Parathyroid adenoma (tissue), 2 donors: ENCODE results near the gene OR2H2.

ENCODE experiments used
- H2AFZ ChIP-seq: fragments of 300-600 bp; sonication (generic); one replicate; pipeline ENCODE4 v1.7.0; 2017; ENCODE audit warnings: antibody characterized with exemption, mild to moderate bottlenecking
- H3K27ac ChIP-seq: fragments of 300-600 bp; sonication (generic); one replicate; pipeline ENCODE4 v1.7.0; 2017
- H3K27me3 ChIP-seq: fragments of 300-600 bp; sonication (generic); one replicate; pipeline ENCODE4 v1.7.0; 2017; ENCODE audit warnings: low read length; ENCODE audit not compliant: control insufficient read depth, insufficient read depth
- H3K36me3 ChIP-seq: fragments of 300-600 bp; sonication (generic); one replicate; pipeline ENCODE4 v1.7.0; 2017; ENCODE audit warnings: low read length; ENCODE audit not compliant: control insufficient read depth, insufficient read depth
- H3K4me1 ChIP-seq: fragments of 300-600 bp; sonication (generic); one replicate; pipeline ENCODE4 v1.7.0; 2017; ENCODE audit warnings: control low read depth
- H3K4me2 ChIP-seq: fragments of 300-600 bp; sonication (generic); one replicate; pipeline ENCODE4 v1.7.0; 2017; ENCODE audit warnings: low read length
- H3K4me3 ChIP-seq: fragments of 300-600 bp; sonication (generic); one replicate; pipeline ENCODE4 v1.7.0; 2017; ENCODE audit warnings: low read depth, low read length
- H3K79me2 ChIP-seq: fragments of 300-600 bp; sonication (generic); one replicate; pipeline ENCODE4 v1.7.0; 2017; ENCODE audit warnings: control low read depth
- H3K9ac ChIP-seq: fragments of 300-600 bp; sonication (generic); one replicate; pipeline ENCODE4 v1.7.0; 2017; ENCODE audit warnings: mild to moderate bottlenecking
- H3K9me3 ChIP-seq: fragments of 300-600 bp; sonication (generic); one replicate; pipeline ENCODE4 v1.7.0; 2017; ENCODE audit warnings: low read length; ENCODE audit not compliant: control insufficient read depth
- CTCF ChIP-seq: fragments of 300-600 bp; sonication (generic); IDR thresholded peaks from one replicate; pipeline ENCODE4 v1.7.0; 2017; ENCODE audit warnings: antibody characterized with exemption, mild to moderate bottlenecking
- donor health status: primary hyperparathyroidism.

OR2H2 gene

GRCh38 chr6:29559524-29560287, 25.2 kb upstream of the OR2H2 start, which contains the start of gene UBD:
Gene UBD (minus strand): TSS chr6:29559732. CDS start chr6:29559701, 31 bp downstream.
- no peak for TF ChIP-seq CTCF
- H3K79me2 ChIP-seq: no peaks in the 10 kb centered on the region
- no peak within 1 kb of the TSS for H3K9ac ChIP-seq
- no peaks in the 10 kb centered on the region for H3K4me1 ChIP-seq
- H3K4me3 ChIP-seq: no peak within 1 kb of the TSS
- H3K4me2 ChIP-seq: no peak within 1 kb of the TSS
- no peak within 1 kb of the TSS for H3K27ac ChIP-seq
- peaks cover 5% of the 10 kb centered on the region for H3K27me3 ChIP-seq
- no peak within 1 kb of the TSS for H2AFZ ChIP-seq
- no peaks in the 10 kb centered on the region for H3K9me3 ChIP-seq
- no peaks in the 10 kb centered on the region for H3K36me3 ChIP-seq

GRCh38 chr6:29561091-29561490, 23.8 kb upstream of the OR2H2 start:
- Histone ChIP-seq H3K9ac (no peak overlapping the region), H3K4me1 (no peaks in the 10 kb centered on the region), H2AFZ (no peak overlapping the region), H3K27me3 (peaks cover 5% of the 10 kb centered on the region), H3K79me2 (no peaks in the 10 kb centered on the region), H3K4me3 (no peak overlapping the region), H3K4me2 (no peak overlapping the region), H3K36me3 (no peaks in the 10 kb centered on the region), H3K9me3 (no peaks in the 10 kb centered on the region), H3K27ac (no peak overlapping the region)
- TF ChIP-seq CTCF: no peak

- Histone ChIP-seq H3K4me1 (no peaks in the 10 kb centered on the region), H3K27ac (no peak overlapping the region), H3K79me2 (no peaks in the 10 kb centered on the region), H3K27me3 (peaks cover 5% of the 10 kb centered on the region), H3K9ac (no peak overlapping the region), H2AFZ (no peak overlapping the region), H3K4me2 (no peak overlapping the region), H3K9me3 (no peaks in the 10 kb centered on the region), H3K36me3 (no peaks in the 10 kb centered on the region), H3K4me3 (no peak overlapping the region)
- TF ChIP-seq CTCF: no peak
Measured at GRCh38 chr6:29561606-29562181, 23.2 kb upstream of the OR2H2 start.

- Histone ChIP-seq H3K4me2 (no peak overlapping the region), H3K4me3 (no peak overlapping the region), H3K79me2 (no peaks in the 10 kb centered on the region), H3K36me3 (no peaks in the 10 kb centered on the region), H3K9me3 (no peaks in the 10 kb centered on the region), H3K9ac (no peak overlapping the region), H3K27ac (no peak overlapping the region), H3K4me1 (no peaks in the 10 kb centered on the region), H2AFZ (no peak overlapping the region), H3K27me3 (peaks cover 5% of the 10 kb centered on the region)
- no peak for TF ChIP-seq CTCF
Measured at GRCh38 chr6:29563435-29563965, 21.4 kb upstream of the OR2H2 start.
